Left lung (tissue), 10 donors: ENCODE results near the gene TCERG1. TPM values are rescaled to one million over a fixed set of nuclear protein-coding genes. Genes with fewer than 3 reads are reported as not detected.

ENCODE experiments used
- ATAC-seq: fragments of 200-7000 bp; cut with Tn5 transposase; one replicate; pipeline ENCODE4 v1.9.1; 2020; ENCODE audit warnings: moderate library complexity
- DNase-seq, 4 donors: peaks; one replicate each; pipeline ENCODE4 v3.0.0-alpha.2; 2013 to 2020
- H3K27ac ChIP-seq, 2 donors: fragments of 200-600 bp; sonication (generic) in 1 of 2; one replicate each; pipeline versions ENCODE4 v1.5.0 to v1.8.0; 2020 to 2021
- H3K27me3 ChIP-seq, 2 donors: fragments of 200-600 bp; sonication (generic) in 1 of 2; one replicate each; pipeline versions ENCODE4 v1.5.0 to v1.8.0; 2020 to 2021
- H3K36me3 ChIP-seq, 2 donors: fragments of 200-600 bp; sonication (generic) in 1 of 2; one replicate each; pipeline versions ENCODE4 v1.5.0 to v1.8.0; 2020 to 2021
- H3K4me1 ChIP-seq, 2 donors: fragments of 200-600 bp; one replicate each; pipeline ENCODE4 v1.8.0; 2021
- H3K4me3 ChIP-seq, 2 donors: fragments of 200-600 bp; sonication (generic) in 1 of 2; one replicate each; pipeline versions ENCODE4 v1.5.0 to v1.8.0; 2020 to 2021; ENCODE audit warnings: mild to moderate bottlenecking in 1 of 2
- H3K9me3 ChIP-seq, 2 donors: fragments of 200-600 bp; sonication (generic) in 1 of 2; one replicate each; pipeline versions ENCODE4 v1.5.0 to v1.8.0; 2020 to 2021
- intact Hi-C, 2 donors: fragments of 100-400 bp; cut with DNase I; formaldehyde crosslinking; loops; one replicate each; pipeline versions ENCODE4 v1.11.2 to v1.14.2; 2022
- polyA plus RNA-seq, 6 donors: library from polyadenylated mRNA; unstranded; fragments of 120-200 nt; gene quantifications; one replicate each; pipeline ENCODE4 v1.2.1, GENCODE V29; 2013; ENCODE audit not compliant: insufficient read length in 6 of 6
- total RNA-seq, 2 donors: library from RNA; stranded (reverse); fragmentation: NEBNext Ultra II Directional; extraction: Animal tissue kit (Norgen Biotek cat#: 25700); gene quantifications; one replicate each; pipeline ENCODE4 v1.2.1, GENCODE V29; 2021
- TF ChIP-seq, protein P1 (sequence below), 2 donors: fragments of 200-600 bp; sonication (generic) in 1 of 2; IDR thresholded peaks; one replicate each; pipeline versions ENCODE4 v1.5.0 to v1.8.0; 2021; ENCODE audit warnings: antibody characterized with exemption in 2 of 2
- donor health status: DM: no; HTN: yes; CAD: no.
- donor health status: DM: no; HTN: no; CAD: no.

Gene TCERG1
- total and polyA plus RNA-seq, 8 donors = 34.0 to 163 (median 145) TPM

DNA sequence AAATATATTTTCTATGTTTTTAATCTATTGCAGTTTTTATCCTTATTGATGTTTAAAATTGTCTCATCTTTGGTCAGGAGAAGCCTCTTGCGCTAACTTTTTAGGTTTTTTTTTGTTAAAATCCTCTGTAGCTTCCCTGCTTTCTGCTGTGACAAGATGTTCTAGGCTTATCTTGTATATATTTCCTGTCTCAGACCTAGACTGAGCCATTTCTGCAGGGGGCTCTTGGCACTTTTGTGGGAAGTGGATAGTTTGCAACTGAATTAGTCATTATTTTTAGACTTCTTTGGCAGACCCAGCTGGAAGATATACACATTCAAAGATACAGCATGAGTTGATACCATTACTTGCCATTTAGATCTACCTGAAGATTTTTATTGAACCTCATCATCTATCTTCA, 28.8 kb downstream of the TCERG1 start:
- intact Hi-C loops = no loop called here
- ATAC-seq (no peak), DNase-seq (no peak)
- TF ChIP-seq, protein P1, sequence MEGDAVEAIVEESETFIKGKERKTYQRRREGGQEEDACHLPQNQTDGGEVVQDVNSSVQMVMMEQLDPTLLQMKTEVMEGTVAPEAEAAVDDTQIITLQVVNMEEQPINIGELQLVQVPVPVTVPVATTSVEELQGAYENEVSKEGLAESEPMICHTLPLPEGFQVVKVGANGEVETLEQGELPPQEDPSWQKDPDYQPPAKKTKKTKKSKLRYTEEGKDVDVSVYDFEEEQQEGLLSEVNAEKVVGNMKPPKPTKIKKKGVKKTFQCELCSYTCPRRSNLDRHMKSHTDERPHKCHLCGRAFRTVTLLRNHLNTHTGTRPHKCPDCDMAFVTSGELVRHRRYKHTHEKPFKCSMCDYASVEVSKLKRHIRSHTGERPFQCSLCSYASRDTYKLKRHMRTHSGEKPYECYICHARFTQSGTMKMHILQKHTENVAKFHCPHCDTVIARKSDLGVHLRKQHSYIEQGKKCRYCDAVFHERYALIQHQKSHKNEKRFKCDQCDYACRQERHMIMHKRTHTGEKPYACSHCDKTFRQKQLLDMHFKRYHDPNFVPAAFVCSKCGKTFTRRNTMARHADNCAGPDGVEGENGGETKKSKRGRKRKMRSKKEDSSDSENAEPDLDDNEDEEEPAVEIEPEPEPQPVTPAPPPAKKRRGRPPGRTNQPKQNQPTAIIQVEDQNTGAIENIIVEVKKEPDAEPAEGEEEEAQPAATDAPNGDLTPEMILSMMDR (IDR thresholded peaks at IDR 0.05) = no peak
- H3K4me1 ChIP-seq = no peaks in the 10 kb centered on the region
- no peaks in the 10 kb centered on the region for H3K27me3 ChIP-seq
- H3K36me3 ChIP-seq = peaks cover 3 to 80% of the 10 kb centered on the region in 2 donors
- no peaks in the 10 kb centered on the region for H3K9me3 ChIP-seq
- no peak overlapping the region for H3K27ac ChIP-seq
- H3K4me3 ChIP-seq = no peak overlapping the region

DNA sequence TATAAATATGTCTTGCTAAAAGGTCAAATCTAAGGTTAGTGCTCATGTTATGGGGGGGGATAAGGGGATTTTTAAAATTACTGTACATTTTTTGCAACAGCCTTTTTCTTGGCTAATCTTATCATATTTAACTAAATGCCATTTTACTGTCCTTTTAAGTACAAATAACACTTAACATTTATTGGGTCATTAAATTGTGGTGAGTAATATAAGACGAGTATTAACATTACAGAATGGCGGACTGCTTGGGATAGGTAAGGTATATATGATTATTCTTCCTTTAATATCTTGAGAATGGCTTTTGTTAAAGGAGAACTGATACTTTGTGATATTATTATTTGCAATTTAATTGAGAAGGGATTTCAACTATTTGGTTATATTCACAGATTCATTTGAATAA, 35.6 kb downstream of the TCERG1 start:
- Histone ChIP-seq H3K4me3 (no peak overlapping the region), H3K27me3 (no peaks in the 10 kb centered on the region), H3K36me3 (peaks cover 0 to 93% of the 10 kb centered on the region in 2 donors), H3K9me3 (no peaks in the 10 kb centered on the region), H3K27ac (no peak overlapping the region), H3K4me1 (no peaks in the 10 kb centered on the region)
- TF ChIP-seq, protein P1 (IDR thresholded peaks at IDR 0.05) = no peak
- intact Hi-C loops = no loop called here
- ATAC-seq = no peak
- DNase-seq = no peak

DNA sequence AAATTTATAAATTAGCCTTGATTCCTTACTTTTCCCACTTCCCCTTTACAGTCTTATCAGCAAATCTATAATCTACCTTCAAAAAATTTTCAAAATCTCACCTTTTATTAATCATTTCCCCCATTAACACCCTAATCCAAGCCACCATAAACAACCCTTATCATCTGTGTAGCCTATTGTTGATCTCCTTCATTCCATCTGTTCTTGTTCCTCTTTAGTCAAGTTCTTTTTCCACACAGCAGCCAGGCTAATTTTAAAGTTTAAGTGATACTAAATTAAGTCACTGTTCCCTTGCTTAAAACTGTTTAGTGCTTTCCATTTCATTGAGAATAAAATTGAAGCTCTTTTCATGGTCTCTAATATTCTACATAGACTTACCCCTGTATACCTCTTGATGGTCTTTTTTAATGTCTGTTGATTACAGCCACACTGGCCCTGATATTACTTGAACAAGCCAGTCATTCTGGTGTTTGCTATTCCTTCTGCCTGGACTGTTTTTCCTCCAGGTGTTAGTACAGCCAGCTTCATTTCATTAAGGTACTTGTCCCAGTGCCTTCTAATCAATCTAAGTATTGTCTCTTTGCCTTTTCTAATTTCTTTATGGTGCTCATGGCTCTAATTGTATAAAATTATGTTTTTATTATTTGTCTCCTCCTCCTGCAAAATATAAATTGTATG, 37.7 kb downstream of the TCERG1 start:
- ATAC-seq = no peak
- no peak for DNase-seq
- intact Hi-C loops = no loop called here
- Histone ChIP-seq H3K27ac (no peak overlapping the region), H3K27me3 (no peaks in the 10 kb centered on the region), H3K4me1 (no peaks in the 10 kb centered on the region), H3K9me3 (no peaks in the 10 kb centered on the region), H3K36me3 (peaks cover 0 to 86% of the 10 kb centered on the region in 2 donors), H3K4me3 (no peak overlapping the region)
- TF ChIP-seq, protein P1 (IDR thresholded peaks at IDR 0.05) = no peak

DNA sequence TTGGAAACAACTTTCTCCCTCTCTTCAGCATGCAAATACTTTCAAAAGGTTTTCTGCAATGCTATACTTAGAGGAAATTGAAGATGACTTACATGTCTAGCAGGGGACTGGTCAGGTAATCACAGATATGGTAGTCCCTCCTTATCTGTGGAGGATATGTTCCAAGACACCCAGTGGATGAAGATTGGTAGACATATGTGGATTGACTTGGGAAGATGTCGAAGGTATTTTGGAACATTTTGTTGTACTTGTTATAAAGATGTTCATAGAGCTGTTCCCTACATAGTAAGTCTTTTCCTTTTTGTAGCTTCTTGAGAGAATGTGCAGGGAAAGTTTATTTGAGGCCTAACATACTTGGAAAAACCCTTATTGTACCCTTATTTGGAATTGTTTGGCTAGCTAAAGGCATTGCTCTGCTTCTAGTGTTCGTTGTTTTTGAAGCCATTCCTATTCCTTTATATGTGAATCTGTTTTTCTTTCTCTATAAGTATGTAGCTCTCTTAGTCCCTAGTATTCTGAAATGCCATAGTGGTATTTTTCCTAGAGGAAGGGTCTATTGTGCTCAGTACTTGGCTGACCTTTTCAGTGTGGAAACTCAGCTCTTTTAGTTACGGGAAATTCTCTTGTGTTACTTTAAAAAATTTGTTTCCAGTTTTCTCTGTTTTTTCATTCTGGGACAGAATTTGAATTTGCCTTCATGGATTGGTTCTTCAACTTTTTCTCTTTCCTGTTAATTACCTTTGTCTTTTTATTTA, 43.1 kb downstream of the TCERG1 start:
- Histone ChIP-seq H3K27ac (no peak overlapping the region), H3K27me3 (no peaks in the 10 kb centered on the region), H3K4me3 (no peak overlapping the region), H3K36me3 (peaks cover 0 to 70% of the 10 kb centered on the region in 2 donors), H3K4me1 (no peaks in the 10 kb centered on the region), H3K9me3 (no peaks in the 10 kb centered on the region)
- no peak for ATAC-seq
- intact Hi-C loops = no loop called here
- DNase-seq = no peak
- TF ChIP-seq, protein P1 (IDR thresholded peaks at IDR 0.05) = no peak

DNA sequence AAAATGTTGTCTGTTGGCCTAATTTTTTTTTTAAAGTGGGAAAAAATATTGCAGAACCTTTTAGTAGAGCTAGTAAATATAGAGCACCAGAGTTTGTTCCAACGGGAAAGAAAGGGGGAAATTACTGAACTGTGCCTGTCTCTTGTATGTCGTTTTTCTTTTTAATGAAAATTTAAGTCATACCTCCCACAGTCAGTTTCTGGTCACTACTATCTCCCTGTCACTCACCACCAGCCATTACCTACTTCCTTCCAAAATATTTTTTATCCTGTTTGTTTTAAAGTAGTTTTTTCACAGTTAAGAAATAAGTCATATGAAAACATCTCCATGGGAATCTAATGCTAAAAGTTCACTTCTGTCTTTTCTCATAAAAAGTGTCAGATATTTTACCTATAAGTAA, 47.5 kb downstream of the TCERG1 start:
- no peak for DNase-seq
- TF ChIP-seq, protein P1 (IDR thresholded peaks at IDR 0.05) = no peak
- ATAC-seq = no peak
- intact Hi-C loops = no loop called here
- Histone ChIP-seq H3K36me3 (peaks cover 0 to 70% of the 10 kb centered on the region in 2 donors), H3K4me1 (no peaks in the 10 kb centered on the region), H3K27ac (no peak overlapping the region), H3K9me3 (no peaks in the 10 kb centered on the region), H3K27me3 (no peaks in the 10 kb centered on the region), H3K4me3 (no peak overlapping the region)
